ENCODE measurements around the gene DDX10.

The DDX10 gene

GRCh38 chr11:108825381-108825780, 160.5 kb downstream of the DDX10 start:
- DNase-seq (ENCODE audit: low spot score), result no peak

- no peak for DNase-seq (ENCODE audit: low spot score)
Measured at GRCh38 chr11:108826136-108826535, 161.3 kb downstream of the DDX10 start.

- DNase-seq (ENCODE audit: low spot score), result no peak
Measured at GRCh38 chr11:108835624-108836023, 170.8 kb downstream of the DDX10 start.

GRCh38 chr11:108836541-108836940, 171.7 kb downstream of the DDX10 start:
- DNase-seq (ENCODE audit: low spot score), result no peak

GRCh38 chr11:108838102-108838791, 173.4 kb downstream of the DDX10 start:
- DNase-seq (ENCODE audit: low spot score), result no peak

GRCh38 chr11:108838792-108839105, 173.9 kb downstream of the DDX10 start:
- no peak for DNase-seq (ENCODE audit: low spot score)

GRCh38 chr11:108846009-108846408, 181.1 kb downstream of the DDX10 start:
- DNase-seq (ENCODE audit: low spot score), result no peak

GRCh38 chr11:108847298-108847990, 182.6 kb downstream of the DDX10 start:
- no peak for DNase-seq (ENCODE audit: low spot score)

GRCh38 chr11:108851781-108852180, 186.9 kb downstream of the DDX10 start:
- DNase-seq (ENCODE audit: low spot score), result no peak

- DNase-seq (ENCODE audit: low spot score), result no peak
Measured at GRCh38 chr11:108852701-108853100, 187.8 kb downstream of the DDX10 start.

- DNase-seq (ENCODE audit: low spot score), result no peak
Measured at GRCh38 chr11:108853151-108853550, 188.3 kb downstream of the DDX10 start.

GRCh38 chr11:108853864-108854263, 189.0 kb downstream of the DDX10 start:
- no peak for DNase-seq (ENCODE audit: low spot score)

- DNase-seq (ENCODE audit: low spot score), result no peak
Measured at GRCh38 chr11:108854346-108854745, 189.5 kb downstream of the DDX10 start.

- DNase-seq (ENCODE audit: low spot score), result no peak
Measured at GRCh38 chr11:108857382-108857781, 192.5 kb downstream of the DDX10 start.

GRCh38 chr11:108858622-108859021, 193.8 kb downstream of the DDX10 start:
- no peak for DNase-seq (ENCODE audit: low spot score)

- DNase-seq (ENCODE audit: low spot score), result no peak
Measured at GRCh38 chr11:108859510-108859909, 194.6 kb downstream of the DDX10 start.

GRCh38 chr11:108863528-108863927, 198.7 kb downstream of the DDX10 start:
- DNase-seq (ENCODE audit: low spot score), result no peak

- no peak for DNase-seq (ENCODE audit: low spot score)
Measured at GRCh38 chr11:108865406-108865805, 200.5 kb downstream of the DDX10 start.

GRCh38 chr11:108866781-108867180, 201.9 kb downstream of the DDX10 start:
- DNase-seq (ENCODE audit: low spot score), result no peak

- no peak for DNase-seq (ENCODE audit: low spot score)
Measured at GRCh38 chr11:108870373-108871020, 205.6 kb downstream of the DDX10 start.

GRCh38 chr11:108871152-108871551, 206.3 kb downstream of the DDX10 start:
- no peak for DNase-seq (ENCODE audit: low spot score)

- DNase-seq (ENCODE audit: low spot score), result no peak
Measured at GRCh38 chr11:108871867-108872266, 207.0 kb downstream of the DDX10 start.

GRCh38 chr11:108872781-108873291, 208.0 kb downstream of the DDX10 start:
- DNase-seq (ENCODE audit: low spot score), result no peak
